Ishikawa (cell line): Measurements from ENCODE around the gene MARCO.

Experiments
- CEBPB ChIP-seq: IDR thresholded peaks from 2 replicates; pipeline ENCODE4 v1.6.1; 2012
- CREB1 ChIP-seq: IDR thresholded peaks from 2 replicates; pipeline ENCODE4 v1.6.1; 2012; ENCODE audit warnings: low read depth
- EP300 ChIP-seq: IDR thresholded peaks from 2 replicates; pipeline ENCODE4 v1.6.1; 2012; ENCODE audit warnings: borderline replicate concordance
- TAF1 ChIP-seq: IDR thresholded peaks from 2 replicates; pipeline ENCODE4 v1.6.1; 2012; ENCODE audit warnings: low read depth, mild to moderate bottlenecking
- TCF12 ChIP-seq: IDR thresholded peaks from 2 replicates; pipeline ENCODE4 v1.6.1; 2012; ENCODE audit warnings: low read depth
- TEAD4 ChIP-seq: IDR thresholded peaks from 2 replicates; pipeline ENCODE4 v1.6.1; 2012
- ZBTB7A ChIP-seq: IDR thresholded peaks from 2 replicates; pipeline ENCODE4 v1.6.1; 2012; ENCODE audit warnings: low read depth

DNA sequence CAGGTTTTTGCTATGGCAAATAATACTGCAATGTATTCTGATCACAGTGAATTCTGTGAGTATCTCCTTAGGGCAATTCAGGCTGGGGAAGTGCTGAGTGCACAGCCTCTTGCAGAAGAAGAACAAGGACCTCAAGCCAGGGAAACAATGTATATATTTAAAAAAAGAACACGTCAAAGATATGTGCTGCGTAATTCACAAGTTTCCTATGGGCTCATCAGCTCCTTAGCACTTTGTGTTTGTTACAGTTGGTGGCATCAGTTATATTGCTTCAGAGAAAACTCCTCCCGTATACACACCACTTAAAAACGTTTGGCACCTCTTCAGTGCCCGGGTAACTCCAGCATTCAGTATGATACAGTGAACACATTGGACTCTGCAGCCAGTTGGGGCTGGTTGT, 16.5 kb upstream of the MARCO start:
- TF ChIP-seq CREB1: no peak
- no peak for TF ChIP-seq ZBTB7A
- no peak for TF ChIP-seq TEAD4
- no peak for TF ChIP-seq CEBPB
- TF ChIP-seq EP300: no peak
- no peak for TF ChIP-seq TCF12
- no peak for TF ChIP-seq TAF1
